DND-41 (cell line): ENCODE measurements around the gene KIF17.

Experiments used
- ATAC-seq: fragments of 200-7000 bp; cut with Tn5 transposase; 3 replicates; pipeline ENCODE4 v1.9.1; 2021; ENCODE audit warnings: low read depth; ENCODE audit not compliant: insufficient read depth
- DNase-seq: peaks from one replicate; pipeline ENCODE4 v3.0.0-alpha.2; 2020
- H2AFZ ChIP-seq: 2 replicates; pipeline ENCODE4 v1.6.0; 2012; ENCODE audit warnings: low read depth, low read length
- H3K27ac ChIP-seq: 2 replicates; pipeline ENCODE4 v1.5.1; 2012; ENCODE audit warnings: low read length, inconsistent platforms
- H3K27me3 ChIP-seq: fragments of 200-600 bp; sonication (generic); 2 replicates; pipeline ENCODE4 v1.6.0; 2012; ENCODE audit warnings: low read length, mild to moderate bottlenecking, inconsistent platforms; ENCODE audit not compliant: insufficient read depth, poor library complexity
- H3K36me3 ChIP-seq: 2 replicates; pipeline ENCODE4 v1.5.1; 2012; ENCODE audit warnings: low read length, inconsistent platforms; ENCODE audit not compliant: insufficient read depth
- H3K4me1 ChIP-seq: 2 replicates; pipeline ENCODE4 v1.5.1; 2012; ENCODE audit warnings: mild to moderate bottlenecking, low read length; ENCODE audit not compliant: insufficient read depth
- H3K4me2 ChIP-seq: 2 replicates; pipeline ENCODE4 v1.6.0; 2012; ENCODE audit warnings: mild to moderate bottlenecking, moderate library complexity, low read length, inconsistent platforms; ENCODE audit not compliant: insufficient read depth
- H3K4me3 ChIP-seq, 2 experiments: fragments of 200-600 bp in 1 of 2; shearing (Covaris generic) in 1 of 2; 2 replicates each; pipeline ENCODE4 v1.5.1; 2012 to 2016; ENCODE audit warnings: inconsistent platforms in 2 of 2, low read length in 2 of 2, mild to moderate bottlenecking in 2 of 2, low read depth in 1 of 2, moderate library complexity in 1 of 2
- H3K79me2 ChIP-seq: 2 replicates; pipeline ENCODE4 v1.6.0; 2012; ENCODE audit warnings: low read length, inconsistent platforms; ENCODE audit not compliant: insufficient read depth
- H3K9ac ChIP-seq: 2 replicates; pipeline ENCODE4 v1.6.0; 2012; ENCODE audit warnings: low read depth, mild to moderate bottlenecking, inconsistent platforms, low read length, moderate library complexity
- H3K9me3 ChIP-seq: 2 replicates; pipeline ENCODE4 v1.5.1; 2012; ENCODE audit warnings: low read length, moderate library complexity, mild to moderate bottlenecking, inconsistent platforms; ENCODE audit not compliant: insufficient read depth, severe bottlenecking
- H4K20me1 ChIP-seq: 2 replicates; pipeline ENCODE4 v1.6.0; 2012; ENCODE audit warnings: low read length; ENCODE audit not compliant: insufficient read depth
- EZH2 ChIP-seq: IDR thresholded peaks from 3 replicates; pipeline ENCODE4 v1.6.1; 2012; ENCODE audit warnings: borderline replicate concordance, low read depth, mild to moderate bottlenecking, moderate library complexity, low read length, inconsistent platforms; ENCODE audit not compliant: severe bottlenecking
- TF ChIP-seq, protein P1 (sequence below): IDR thresholded peaks from 2 replicates; pipeline ENCODE4 v1.5.1; 2012; ENCODE audit warnings: borderline replicate concordance, low read length, moderate library complexity, mild to moderate bottlenecking; ENCODE audit not compliant: poor library complexity, severe bottlenecking; ENCODE audit errors: extremely low read depth

The KIF17 gene

DNA sequence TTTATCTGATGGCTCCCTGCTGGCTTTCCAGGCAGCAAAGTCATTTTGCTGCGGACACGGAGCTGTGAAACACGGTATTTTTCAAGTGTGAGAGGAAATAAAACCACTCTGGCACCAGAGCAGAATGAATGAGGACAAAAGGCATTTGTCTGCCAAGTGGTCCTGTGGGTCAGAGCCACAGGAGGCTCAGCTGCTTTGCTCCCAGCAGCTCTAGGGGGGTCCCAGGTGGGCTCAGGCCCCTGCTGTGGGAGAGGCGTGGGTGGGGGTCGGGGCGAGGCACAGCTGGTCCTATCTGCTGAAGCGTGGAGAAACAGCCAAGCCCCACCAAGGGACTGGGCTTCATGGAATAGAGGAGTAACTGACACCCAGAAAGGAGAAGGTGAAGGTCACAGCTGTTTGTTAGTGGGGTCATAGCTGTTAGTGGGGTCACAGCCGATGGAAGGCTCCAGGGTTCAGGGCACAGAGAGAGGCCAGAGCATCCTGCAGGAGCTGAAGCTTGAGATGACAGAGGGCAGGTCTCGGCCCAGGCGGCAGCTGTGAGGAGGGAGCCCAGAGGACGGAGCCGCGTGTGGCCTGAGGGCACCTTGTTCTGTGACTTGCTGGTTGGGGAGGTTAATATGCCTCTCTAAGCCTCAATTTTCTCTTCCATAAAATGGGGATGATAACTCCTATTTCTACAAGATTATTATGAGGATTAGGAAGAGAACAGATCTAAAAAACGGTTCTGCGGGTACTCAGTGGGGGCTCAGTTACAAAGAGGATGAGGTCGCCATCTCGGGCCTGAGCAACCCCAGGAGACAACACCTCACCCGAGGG lies 7.1 kb downstream of the KIF17 start:
- H3K9me3 ChIP-seq, result no peaks in the 10 kb centered on the region
- H3K4me3 ChIP-seq, result no peak overlapping the region
- H3K27me3 ChIP-seq, result no peaks in the 10 kb centered on the region
- no peak overlapping the region for H2AFZ ChIP-seq
- ATAC-seq, result no peak
- H3K79me2 ChIP-seq, result no peaks in the 10 kb centered on the region
- H3K4me2 ChIP-seq, result no peak overlapping the region
- H3K36me3 ChIP-seq, result no peaks in the 10 kb centered on the region
- no peaks in the 10 kb centered on the region for H3K4me1 ChIP-seq
- H3K9ac ChIP-seq, result no peak overlapping the region
- DNase-seq, result no peak
- H4K20me1 ChIP-seq, result 0 out of 2 replicates have a peak, but pooled peaks cover 3% of the 10 kb centered on the region
- no peak for TF ChIP-seq EZH2
- TF ChIP-seq, protein P1, sequence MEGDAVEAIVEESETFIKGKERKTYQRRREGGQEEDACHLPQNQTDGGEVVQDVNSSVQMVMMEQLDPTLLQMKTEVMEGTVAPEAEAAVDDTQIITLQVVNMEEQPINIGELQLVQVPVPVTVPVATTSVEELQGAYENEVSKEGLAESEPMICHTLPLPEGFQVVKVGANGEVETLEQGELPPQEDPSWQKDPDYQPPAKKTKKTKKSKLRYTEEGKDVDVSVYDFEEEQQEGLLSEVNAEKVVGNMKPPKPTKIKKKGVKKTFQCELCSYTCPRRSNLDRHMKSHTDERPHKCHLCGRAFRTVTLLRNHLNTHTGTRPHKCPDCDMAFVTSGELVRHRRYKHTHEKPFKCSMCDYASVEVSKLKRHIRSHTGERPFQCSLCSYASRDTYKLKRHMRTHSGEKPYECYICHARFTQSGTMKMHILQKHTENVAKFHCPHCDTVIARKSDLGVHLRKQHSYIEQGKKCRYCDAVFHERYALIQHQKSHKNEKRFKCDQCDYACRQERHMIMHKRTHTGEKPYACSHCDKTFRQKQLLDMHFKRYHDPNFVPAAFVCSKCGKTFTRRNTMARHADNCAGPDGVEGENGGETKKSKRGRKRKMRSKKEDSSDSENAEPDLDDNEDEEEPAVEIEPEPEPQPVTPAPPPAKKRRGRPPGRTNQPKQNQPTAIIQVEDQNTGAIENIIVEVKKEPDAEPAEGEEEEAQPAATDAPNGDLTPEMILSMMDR, result no peak
- no peak overlapping the region for H3K27ac ChIP-seq

DNA sequence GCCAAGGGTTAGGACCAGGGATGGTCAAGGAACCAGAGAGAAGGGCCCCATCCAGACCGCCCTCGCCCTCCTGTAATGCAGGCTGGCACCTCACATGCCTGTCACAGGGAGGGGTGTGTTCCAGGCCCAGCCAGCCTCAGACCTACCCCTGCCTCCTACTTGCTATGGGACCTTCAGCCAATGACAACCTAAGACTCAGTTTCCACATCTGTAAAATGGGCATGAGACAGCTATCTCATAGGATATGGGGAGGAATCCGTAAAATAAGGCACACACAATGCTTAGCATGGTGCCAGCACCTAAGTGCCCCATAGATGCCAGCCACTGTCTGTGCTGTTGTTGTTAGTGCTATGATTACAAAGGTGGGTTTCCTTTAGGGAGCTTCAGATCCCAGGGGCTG lies 7.9 kb downstream of the KIF17 start:
- Histone ChIP-seq H3K27ac (no peak overlapping the region), H3K79me2 (no peaks in the 10 kb centered on the region), H3K4me3 (no peak overlapping the region), H3K27me3 (no peaks in the 10 kb centered on the region), H3K4me2 (no peak overlapping the region), H3K9ac (no peak overlapping the region), H3K4me1 (no peaks in the 10 kb centered on the region), H2AFZ (no peak overlapping the region), H4K20me1 (0 out of 2 replicates have a peak, but pooled peaks cover 3% of the 10 kb centered on the region), H3K9me3 (no peaks in the 10 kb centered on the region), H3K36me3 (no peaks in the 10 kb centered on the region)
- ATAC-seq (no peak), DNase-seq (no peak)
- TF ChIP-seq EZH2, result no peak
- TF ChIP-seq, protein P1, result no peak

DNA sequence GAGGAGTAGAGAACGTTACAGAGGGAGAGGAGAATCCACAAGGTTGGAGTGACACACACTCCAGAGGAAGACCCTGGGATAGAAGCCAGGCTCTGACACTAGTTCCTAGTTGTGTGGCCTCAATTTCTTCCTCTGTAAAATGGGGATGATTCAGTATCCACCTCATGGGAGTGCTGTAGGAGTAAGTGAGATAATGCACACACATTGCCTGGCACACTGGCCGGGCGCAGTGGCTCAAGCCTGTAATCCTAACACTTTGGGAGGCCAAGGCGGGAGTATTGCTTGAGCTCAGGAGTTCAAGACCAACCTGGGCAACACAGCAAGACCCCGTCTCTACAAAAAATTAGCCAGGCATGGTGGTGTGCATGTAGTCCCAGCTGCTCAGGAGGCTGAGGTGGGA lies 8.9 kb downstream of the KIF17 start:
- no peaks in the 10 kb centered on the region for H3K9me3 ChIP-seq
- TF ChIP-seq EZH2, result no peak
- TF ChIP-seq, protein P1, result no peak
- H3K27me3 ChIP-seq, result no peaks in the 10 kb centered on the region
- no peaks in the 10 kb centered on the region for H3K4me1 ChIP-seq
- no peak overlapping the region for H3K4me2 ChIP-seq
- ATAC-seq (no peak), DNase-seq (no peak)
- 0 out of 2 replicates have a peak, but pooled peaks cover 3% of the 10 kb centered on the region for H4K20me1 ChIP-seq
- H3K4me3 ChIP-seq, result no peak overlapping the region
- H3K9ac ChIP-seq, result no peak overlapping the region
- no peaks in the 10 kb centered on the region for H3K79me2 ChIP-seq
- no peak overlapping the region for H2AFZ ChIP-seq
- no peaks in the 10 kb centered on the region for H3K36me3 ChIP-seq
- H3K27ac ChIP-seq, result no peak overlapping the region
